Activated CD4-positive, alpha-beta T cell treated with anti-CD3 and anti-CD28 coated beads, Interleukin-10, Interleukin-2, amounts not matched to agents 100 ng/mL and 50 ng/mL, durations not matched to agents 16 hours and 8 hours (primary cell): ENCODE data around the gene BHLHE23.
"Not testable (repeated sequence)": the region's sequence is repeated elsewhere in the genome, so short reads cannot be mapped to it uniquely, and the experiment has no call there.

ENCODE experiments used
- DNase-seq: peaks from one replicate; pipeline ENCODE4 v3.0.0-alpha.2; 2020

BHLHE23 gene

GRCh38 chr20:63042448-63043071, 35.8 kb upstream of the BHLHE23 start:
- DNase-seq = no peak

GRCh38 chr20:63041776-63042175, 35.0 kb upstream of the BHLHE23 start:
- DNase-seq = no peak

- no peak for DNase-seq
These were observed 31.0 kb upstream of the BHLHE23 start for GRCh38 chr20:63037669-63038268.

DNA sequence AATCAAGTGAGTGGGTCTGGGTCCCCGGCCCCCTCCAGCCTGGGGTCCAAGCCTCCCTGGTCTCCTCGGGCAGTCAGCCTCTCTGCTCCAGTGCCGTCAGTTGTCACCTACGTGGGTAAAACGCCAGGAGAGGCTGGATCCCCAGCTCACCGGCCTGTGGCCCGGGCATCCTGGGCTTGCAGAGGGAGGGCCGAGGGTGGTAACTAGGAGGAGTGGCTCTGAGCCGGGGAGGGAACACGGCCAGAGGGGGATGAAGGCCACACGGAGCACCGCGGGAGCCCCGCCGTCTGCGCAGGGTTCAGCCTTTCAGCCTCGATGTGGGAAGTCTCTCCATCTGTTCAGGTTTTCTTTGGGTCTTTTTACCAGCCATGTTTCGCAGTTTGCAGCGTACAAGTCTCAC, 29.5 kb upstream of the BHLHE23 start:
- DNase-seq = no peak

DNA sequence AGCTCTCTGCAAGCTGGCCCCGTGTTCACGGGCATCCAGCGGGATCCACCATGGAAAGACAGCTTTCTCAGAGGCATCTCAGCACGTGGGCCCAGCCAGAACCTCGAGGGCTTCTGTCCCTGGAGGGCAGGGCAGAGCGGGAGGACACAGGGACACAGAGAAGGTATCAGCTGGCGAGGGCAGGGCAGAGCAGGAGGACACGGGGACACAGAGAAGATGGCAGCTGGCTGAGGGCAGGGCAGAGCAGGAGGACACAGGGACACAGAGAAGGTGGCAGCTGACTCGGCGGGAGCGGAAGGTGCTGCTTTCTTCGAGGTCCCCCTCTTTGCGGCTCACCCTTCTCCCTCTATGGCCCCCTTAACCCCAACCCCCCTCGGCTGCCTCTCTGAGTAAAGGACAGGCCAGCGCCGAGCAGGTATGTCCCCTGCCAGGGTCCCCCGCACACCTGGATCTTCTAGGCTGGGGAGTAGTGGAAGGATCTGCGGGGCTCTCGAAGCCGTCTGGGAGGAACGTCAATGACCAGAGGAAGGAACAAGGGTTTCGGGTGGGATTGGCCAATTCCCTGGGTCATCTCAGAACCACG, 28.9 kb upstream of the BHLHE23 start:
- DNase-seq = no peak

GRCh38 chr20:63034710-63035602, 28.2 kb upstream of the BHLHE23 start:
- DNase-seq = not testable (repeated sequence)

DNA sequence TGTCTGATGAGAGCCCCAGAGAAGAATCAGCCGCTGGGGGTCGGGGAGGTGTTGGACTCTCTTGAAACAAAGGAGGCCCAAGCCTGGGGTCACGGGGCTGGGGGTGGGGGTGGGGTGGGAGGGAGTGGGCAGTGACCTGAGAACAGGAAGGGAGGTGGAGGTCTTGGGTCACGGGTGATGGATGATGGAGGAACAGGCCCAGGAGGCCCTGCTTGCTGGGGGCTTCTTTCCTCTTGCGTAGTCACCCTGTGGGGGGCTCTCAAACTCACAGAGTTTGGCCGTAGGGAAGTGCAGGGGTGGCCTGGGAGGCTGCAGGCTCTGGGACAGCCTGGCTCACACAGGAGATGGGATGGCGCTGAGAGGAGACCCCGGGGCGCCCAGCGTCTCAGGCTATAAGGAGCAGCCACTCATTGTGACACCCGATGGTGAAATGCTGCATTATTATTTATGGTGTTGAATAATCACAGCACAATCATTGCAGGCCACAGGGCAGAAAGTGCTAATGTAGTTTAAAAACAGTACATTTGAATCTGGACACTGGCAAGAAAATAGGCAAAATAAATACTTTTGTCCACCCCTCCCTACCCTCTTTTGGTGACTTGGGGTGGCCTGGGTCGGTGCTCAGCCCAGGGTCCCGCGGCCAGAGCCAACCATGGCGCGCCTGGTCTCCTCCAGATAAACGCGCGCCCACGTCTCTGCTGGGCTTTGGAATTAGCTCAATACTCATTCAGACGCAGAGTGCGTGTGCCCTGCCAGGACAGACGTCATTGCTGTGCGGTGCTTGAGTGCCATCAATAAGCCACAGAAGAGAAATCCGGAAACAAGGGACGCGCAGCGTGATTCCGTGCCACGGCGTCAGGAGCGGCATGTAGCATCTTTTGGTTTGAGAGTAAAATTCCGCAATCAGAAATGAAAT, 27.3 kb upstream of the BHLHE23 start:
- no peak for DNase-seq

GRCh38 chr20:63032861-63033793, 26.4 kb upstream of the BHLHE23 start:
- no peak for DNase-seq

DNA sequence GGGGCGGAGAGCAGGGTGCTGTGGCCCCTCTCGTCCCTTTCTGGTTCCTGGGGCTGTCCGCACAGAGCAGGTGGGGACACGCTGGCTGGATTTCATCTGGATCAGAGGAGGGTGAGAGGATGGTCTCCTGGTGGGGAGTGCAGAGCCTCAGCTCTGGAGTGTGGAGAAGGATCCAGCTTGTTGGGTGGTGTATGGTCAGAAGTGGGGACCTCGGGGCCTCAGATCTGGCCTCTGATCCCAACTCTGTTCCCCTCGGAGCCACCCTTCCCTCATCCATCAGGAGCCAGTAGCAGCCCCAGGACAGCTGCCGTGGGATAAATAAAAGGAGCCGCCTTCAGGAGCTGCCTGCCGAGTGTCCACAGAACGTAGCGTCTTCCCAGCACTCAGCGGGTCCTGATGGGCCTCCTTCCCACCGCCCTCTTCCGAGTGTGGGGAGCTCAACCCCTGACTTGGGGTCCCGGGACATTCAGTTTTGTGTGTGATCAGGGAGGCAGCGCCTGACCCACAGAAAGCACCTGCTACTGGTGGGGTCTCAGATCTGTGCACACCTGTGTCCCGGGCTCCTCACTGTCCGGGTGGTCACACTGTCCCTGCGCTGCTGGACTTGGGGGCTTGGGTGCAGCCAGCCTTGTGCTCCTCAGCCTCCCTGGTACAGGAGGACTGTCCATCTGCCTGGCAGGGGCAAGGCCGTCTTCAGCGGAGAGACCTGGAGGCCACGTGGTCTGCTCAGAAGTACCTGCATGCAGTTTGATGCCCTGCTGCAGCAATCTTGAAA, 25.4 kb upstream of the BHLHE23 start:
- no peak for DNase-seq

GRCh38 chr20:63031251-63032014, 24.7 kb upstream of the BHLHE23 start:
- no peak for DNase-seq

DNA sequence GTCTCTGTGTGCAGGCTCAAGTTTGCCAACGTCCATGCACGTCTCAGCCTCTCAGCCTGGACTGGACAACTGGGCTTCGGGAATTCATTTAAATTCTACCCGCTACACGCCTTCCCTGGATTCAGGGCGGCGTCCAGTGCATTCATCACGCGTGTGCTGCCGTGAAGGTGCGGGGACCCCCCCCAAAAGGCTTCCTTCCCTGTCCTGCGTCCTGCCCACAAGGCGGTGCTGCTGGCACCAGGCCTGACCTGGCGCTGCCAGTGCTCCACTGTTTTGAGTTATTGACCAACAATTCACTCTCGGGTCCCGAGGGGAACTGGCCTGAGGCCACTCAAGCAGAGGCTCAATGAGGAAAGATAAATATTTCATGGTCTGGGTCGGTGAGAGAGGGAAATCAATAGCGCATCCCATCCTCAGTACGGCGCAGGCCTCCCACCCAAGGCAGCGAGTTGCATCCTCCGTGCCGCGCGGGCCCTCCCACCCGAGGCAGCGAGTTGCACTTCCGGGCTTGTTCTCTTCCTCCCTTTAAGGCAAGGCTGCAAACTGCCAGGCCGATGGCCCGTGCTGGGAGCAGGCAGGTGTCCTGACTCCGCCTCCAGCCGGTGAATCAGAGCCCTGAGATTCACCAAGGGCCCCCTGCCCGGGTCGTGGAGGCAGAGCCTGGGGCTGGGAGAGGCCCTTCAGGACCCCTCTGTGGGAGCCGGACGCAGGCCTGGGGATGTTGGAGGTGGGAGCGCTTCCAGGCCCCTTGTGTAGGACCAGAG, 22.8 kb upstream of the BHLHE23 start:
- DNase-seq = no peak

DNA sequence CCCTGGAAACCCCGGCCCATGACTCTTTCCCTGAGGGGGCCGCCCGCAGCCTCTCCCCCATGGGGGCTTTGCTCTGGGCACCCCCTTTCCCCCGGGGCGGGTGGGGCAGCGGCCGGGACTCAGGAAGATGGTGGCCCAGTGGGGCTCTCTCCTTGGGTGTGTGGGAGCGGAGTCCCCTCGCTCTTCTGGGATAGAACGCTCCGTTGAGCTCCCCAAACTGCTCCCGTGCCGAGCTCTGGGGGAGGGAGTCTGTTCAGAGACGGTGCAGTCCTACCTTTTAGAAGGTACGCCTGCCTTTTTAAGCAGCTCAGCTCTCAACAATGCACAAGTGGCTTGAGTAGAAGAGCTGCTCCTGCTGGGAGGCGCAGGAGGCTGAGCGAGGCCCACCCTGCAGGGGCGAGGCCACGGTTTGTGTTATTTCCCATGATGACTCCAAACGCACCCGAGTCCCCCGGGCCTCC, 21.7 kb upstream of the BHLHE23 start:
- DNase-seq = no peak

DNA sequence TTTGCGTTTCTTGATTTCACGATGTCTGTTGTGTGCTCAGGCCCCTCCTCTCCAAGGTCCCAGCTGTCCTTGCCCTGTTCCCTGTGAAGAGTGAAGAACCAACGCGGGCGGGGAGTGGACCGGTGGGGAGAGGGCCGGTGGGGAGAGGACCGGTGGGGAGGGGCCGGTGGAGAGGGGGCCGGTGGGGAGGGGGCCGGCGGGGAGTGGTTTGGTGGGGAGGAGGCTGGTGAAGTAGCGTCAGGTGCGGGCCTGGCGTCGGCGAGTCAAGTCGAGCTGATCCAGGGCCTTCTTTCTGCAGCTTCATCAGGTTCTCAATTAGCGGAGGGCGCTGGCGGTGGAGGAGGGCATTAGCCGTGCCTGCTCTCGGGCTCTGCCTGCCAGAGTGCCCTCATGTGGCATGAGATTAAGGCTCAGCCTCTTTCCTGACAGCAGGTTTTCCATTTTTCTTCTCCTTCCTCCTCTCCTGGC, 21.2 kb upstream of the BHLHE23 start:
- peak; percentile 32 for DNase-seq

GRCh38 chr20:63027221-63027921, 20.6 kb upstream of the BHLHE23 start:
- DNase-seq = no peak

DNA sequence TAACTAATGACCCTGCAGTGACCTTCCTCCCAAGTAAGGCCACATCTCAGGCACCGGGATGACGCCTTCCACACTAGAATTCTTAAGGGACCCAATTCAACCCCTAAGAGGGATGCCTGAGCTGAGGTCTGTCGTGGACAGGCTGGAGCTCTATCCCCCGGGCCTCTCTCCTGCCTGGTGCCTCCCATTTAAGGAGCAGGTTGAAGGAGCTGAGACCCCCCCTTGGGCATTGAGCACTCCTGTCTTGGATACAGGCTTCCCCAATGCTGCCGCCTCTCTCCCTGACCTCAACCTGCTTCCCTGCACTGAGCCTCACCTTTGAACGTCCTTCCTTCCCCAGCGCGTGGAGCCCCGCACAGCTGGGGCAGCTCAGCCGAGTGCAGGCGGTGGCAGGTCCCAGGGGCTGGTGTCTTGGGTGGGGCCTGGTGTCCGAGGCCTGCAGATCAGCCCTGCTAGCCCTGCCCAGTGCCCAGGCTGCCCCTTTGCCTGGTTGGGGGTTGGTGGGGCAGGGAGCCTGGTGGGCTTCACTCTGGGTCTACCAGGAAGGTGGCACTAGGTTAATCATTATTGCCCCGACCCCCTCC, 19.9 kb upstream of the BHLHE23 start:
- DNase-seq = no peak

GRCh38 chr20:63025534-63026331, 19.0 kb upstream of the BHLHE23 start:
- no peak for DNase-seq
